Measurements from ENCODE around the gene BAAT.

Gene BAAT

GRCh38 chr9:101398068-101398929 lies 13.5 kb upstream of the BAAT start, which contains the start of the genes MRPL50 and ZNF189:
MRPL50 (minus strand) TSS chr9:101398618; CDS start chr9:101398592, 26 bp downstream.
ZNF189 (plus strand) TSS chr9:101398851; CDS start chr9:101399157, 306 bp downstream.
- DNase-seq = peak; percentile 99

GRCh38 chr9:101397746-101398067 lies 12.9 kb upstream of the BAAT start:
- no peak for DNase-seq

- no peak for DNase-seq
These were observed 9.9 kb upstream of the BAAT start for GRCh38 chr9:101394687-101395086.

- DNase-seq = no peak
These were observed 8.3 kb upstream of the BAAT start for GRCh38 chr9:101393135-101393534.

GRCh38 chr9:101388507-101388993 lies 3.7 kb upstream of the BAAT start:
- DNase-seq = peak; percentile 48

GRCh38 chr9:101387871-101388506 lies 3.2 kb upstream of the BAAT start:
- DNase-seq = peak; percentile 78

GRCh38 chr9:101383361-101383760 lies 1.4 kb downstream of the BAAT start:
- no peak for DNase-seq

GRCh38 chr9:101381833-101382342 lies 2.9 kb downstream of the BAAT start:
- no peak for DNase-seq

GRCh38 chr9:101381118-101381517 lies 3.7 kb downstream of the BAAT start:
- DNase-seq = no peak

- no peak for DNase-seq
These were observed 4.5 kb downstream of the BAAT start for GRCh38 chr9:101380295-101380694.

- DNase-seq = no peak
These were observed 8.5 kb downstream of the BAAT start for GRCh38 chr9:101376111-101376848.

- no peak for DNase-seq
These were observed 9.3 kb downstream of the BAAT start for GRCh38 chr9:101375546-101375945.

- peak; percentile 79 for DNase-seq
These were observed 12.3 kb downstream of the BAAT start for GRCh38 chr9:101372327-101373118.

- DNase-seq = no peak
These were observed 13.0 kb downstream of the BAAT start for GRCh38 chr9:101371813-101372212.

GRCh38 chr9:101369884-101370531 lies 14.8 kb downstream of the BAAT start:
- DNase-seq = peak; percentile 24

GRCh38 chr9:101369286-101369685 lies 15.5 kb downstream of the BAAT start:
- DNase-seq = no peak

GRCh38 chr9:101367323-101367722 lies 17.5 kb downstream of the BAAT start:
- no peak for DNase-seq

GRCh38 chr9:101366038-101366756 lies 18.6 kb downstream of the BAAT start:
- DNase-seq = peak; percentile 67

- DNase-seq = peak; percentile 27
These were observed 19.6 kb downstream of the BAAT start for GRCh38 chr9:101365181-101365580.

- peak; percentile 9 for DNase-seq
These were observed 22.4 kb downstream of the BAAT start for GRCh38 chr9:101362450-101362849.

GRCh38 chr9:101360647-101361046 lies 24.2 kb downstream of the BAAT start:
- no peak for DNase-seq
